ENCODE data around the gene MUC6. TPM values are rescaled to one million over a fixed set of nuclear protein-coding genes. Genes with fewer than 3 reads are reported as not detected.

MUC6 gene
- total RNA-seq, 4 donors from 2014 or later, result not detected

GRCh38 chr11:1052133-1053011 lies 15.9 kb upstream of the MUC6 start:
- Histone ChIP-seq H3K36me3 (no peaks in the 10 kb centered on the region), H3K9me3 (no peaks in the 10 kb centered on the region), H3K27me3 (peaks cover 26 to 41% (median 26%) of the 10 kb centered on the region in 3 donors), H3K4me1 (no peaks in the 10 kb centered on the region), H3K27ac (no peak overlapping the region), H3K4me3 (no peak overlapping the region)
- no peak for TF ChIP-seq POLR2A (IDR thresholded peaks at IDR 0.05)
- TF ChIP-seq, protein P1, sequence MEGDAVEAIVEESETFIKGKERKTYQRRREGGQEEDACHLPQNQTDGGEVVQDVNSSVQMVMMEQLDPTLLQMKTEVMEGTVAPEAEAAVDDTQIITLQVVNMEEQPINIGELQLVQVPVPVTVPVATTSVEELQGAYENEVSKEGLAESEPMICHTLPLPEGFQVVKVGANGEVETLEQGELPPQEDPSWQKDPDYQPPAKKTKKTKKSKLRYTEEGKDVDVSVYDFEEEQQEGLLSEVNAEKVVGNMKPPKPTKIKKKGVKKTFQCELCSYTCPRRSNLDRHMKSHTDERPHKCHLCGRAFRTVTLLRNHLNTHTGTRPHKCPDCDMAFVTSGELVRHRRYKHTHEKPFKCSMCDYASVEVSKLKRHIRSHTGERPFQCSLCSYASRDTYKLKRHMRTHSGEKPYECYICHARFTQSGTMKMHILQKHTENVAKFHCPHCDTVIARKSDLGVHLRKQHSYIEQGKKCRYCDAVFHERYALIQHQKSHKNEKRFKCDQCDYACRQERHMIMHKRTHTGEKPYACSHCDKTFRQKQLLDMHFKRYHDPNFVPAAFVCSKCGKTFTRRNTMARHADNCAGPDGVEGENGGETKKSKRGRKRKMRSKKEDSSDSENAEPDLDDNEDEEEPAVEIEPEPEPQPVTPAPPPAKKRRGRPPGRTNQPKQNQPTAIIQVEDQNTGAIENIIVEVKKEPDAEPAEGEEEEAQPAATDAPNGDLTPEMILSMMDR (IDR thresholded peaks at IDR 0.05 in 4 of 5, conservative IDR thresholded peaks at IDR 0.05 in 1 of 5), result no peak
- DNase-seq (peak in 1 of 2 donors; percentile 7), ATAC-seq (no peak)
- in situ Hi-C loops (cut with MboI; ENCODE audit: low sequenced_read_pairs in 4 of 4), result no loop called here
- intact Hi-C loops (cut with DNase I; ENCODE audit: low total_unique reads), result no loop called here

DNA sequence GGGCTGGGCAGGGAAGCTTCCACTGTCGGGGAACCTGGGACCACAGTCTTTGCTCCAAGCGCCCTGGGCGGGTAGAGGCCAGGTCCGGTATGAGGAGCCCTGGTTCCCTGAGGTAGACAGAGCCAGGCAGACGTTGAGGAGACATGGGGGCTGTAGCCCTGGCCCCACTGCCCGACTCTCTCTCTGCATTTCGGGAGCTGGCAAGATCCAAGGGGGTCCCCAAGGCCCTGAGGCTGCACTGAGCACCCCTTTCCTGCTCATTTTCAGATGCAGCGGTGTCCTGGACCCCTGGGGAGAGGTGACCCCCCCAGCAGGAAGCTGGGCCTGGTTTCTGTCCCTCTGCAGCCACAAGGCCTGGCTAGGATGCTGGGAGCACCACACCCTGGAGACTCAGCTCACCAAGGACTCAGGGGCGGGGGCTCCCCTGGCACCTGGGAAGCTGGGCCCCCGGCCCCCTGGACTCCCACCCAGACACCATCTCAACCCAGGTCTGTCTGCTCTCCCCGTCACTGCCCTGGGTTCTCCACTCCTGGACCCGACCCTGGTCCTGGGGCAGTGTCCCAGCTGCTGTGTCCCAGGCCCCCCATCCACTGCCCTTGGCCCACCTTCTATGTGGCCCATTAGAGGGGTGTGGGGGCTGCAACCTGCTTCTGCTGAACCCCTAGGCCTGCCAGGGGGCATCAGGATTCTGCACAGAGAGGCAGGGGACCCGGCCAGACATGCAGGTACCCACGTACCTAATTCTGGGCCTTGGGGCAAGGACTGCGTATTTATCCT lies 15.0 kb upstream of the MUC6 start:
- in situ Hi-C loops (cut with MboI; ENCODE audit: low sequenced_read_pairs in 4 of 4), result no loop called here
- peaks cover 26 to 43% (median 29%) of the 10 kb centered on the region in 3 donors for H3K27me3 ChIP-seq

GRCh38 chr11:1050581-1051355 lies 14.2 kb upstream of the MUC6 start:
- Histone ChIP-seq H3K27ac (no peak overlapping the region), H3K4me1 (no peaks in the 10 kb centered on the region), H3K9me3 (no peaks in the 10 kb centered on the region), H3K4me3 (no peak overlapping the region), H3K27me3 (peaks cover 26 to 43% (median 29%) of the 10 kb centered on the region in 3 donors), H3K36me3 (no peaks in the 10 kb centered on the region)
- no peak for TF ChIP-seq POLR2A (IDR thresholded peaks at IDR 0.05)
- TF ChIP-seq, protein P1 (IDR thresholded peaks at IDR 0.05 in 4 of 5, conservative IDR thresholded peaks at IDR 0.05 in 1 of 5), result peak; percentile 80 to 90 (median 88)
- intact Hi-C loops (cut with DNase I; ENCODE audit: low total_unique reads), result loop anchor here (1.0 to 2.0 kb wide), 2 partner anchors 124 to 202 kb away; no protein-coding TSS in a partner anchor
- peak; percentile 17 to 41 for DNase-seq
- ATAC-seq, result peak; percentile 77 to 89
- in situ Hi-C loops (cut with MboI; ENCODE audit: low sequenced_read_pairs in 4 of 4), result no loop called here

More for the DNA sequence above, 15.0 kb upstream of the MUC6 start:
- no peak for TF ChIP-seq POLR2A (IDR thresholded peaks at IDR 0.05)
- TF ChIP-seq, protein P1 (IDR thresholded peaks at IDR 0.05 in 4 of 5, conservative IDR thresholded peaks at IDR 0.05 in 1 of 5), result peak in 2 of 5 experiments; percentile 5 to 18
- H3K9me3 ChIP-seq, result no peaks in the 10 kb centered on the region
- intact Hi-C loops (cut with DNase I; ENCODE audit: low total_unique reads), result loop anchor here (1.0 to 2.0 kb wide), 2 partner anchors 125 to 203 kb away; no protein-coding TSS in a partner anchor
- H3K36me3 ChIP-seq, result no peaks in the 10 kb centered on the region
- no peak overlapping the region for H3K27ac ChIP-seq
- H3K4me1 ChIP-seq, result no peaks in the 10 kb centered on the region
- no peak overlapping the region for H3K4me3 ChIP-seq
- peak in 1 of 2 donors; percentile 8 for DNase-seq
- no peak for ATAC-seq

DNA sequence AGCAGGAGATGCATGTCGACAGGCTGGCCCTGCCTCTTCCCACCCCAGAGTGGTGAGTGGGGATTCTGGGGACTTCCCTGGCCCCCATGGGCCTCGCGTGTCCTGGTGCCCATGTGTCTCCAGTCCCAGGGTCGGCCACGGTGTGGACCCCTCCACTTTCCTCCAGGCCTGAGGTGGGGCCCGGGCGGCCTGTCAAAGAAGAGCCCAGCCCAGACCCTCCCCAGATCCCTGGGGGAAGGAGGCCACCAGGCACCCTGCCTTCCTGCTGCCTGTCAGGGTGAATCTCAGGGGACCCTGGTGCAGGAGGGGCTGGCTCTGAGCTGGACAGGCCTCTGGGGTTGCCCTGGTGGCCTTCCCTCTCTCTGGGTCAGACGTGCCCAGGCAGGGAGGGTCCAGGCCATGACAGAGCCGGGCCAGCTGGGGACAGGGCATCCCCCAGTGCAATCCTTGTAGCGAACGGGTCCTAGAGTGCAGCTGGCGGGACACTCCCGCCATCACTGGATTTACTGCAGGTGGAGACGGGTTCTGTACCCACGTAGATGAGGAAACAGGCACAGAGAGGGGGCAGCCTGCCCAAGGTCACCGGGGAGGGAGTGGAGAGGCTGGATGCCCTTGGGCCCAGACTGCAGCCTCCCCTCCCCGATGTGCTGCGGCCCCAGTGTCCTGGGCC lies 13.5 kb upstream of the MUC6 start:
- TF ChIP-seq POLR2A (IDR thresholded peaks at IDR 0.05), result no peak
- TF ChIP-seq, protein P1 (IDR thresholded peaks at IDR 0.05 in 4 of 5, conservative IDR thresholded peaks at IDR 0.05 in 1 of 5), result no peak
- ATAC-seq (no peak), DNase-seq (peak in 1 of 2 donors; percentile 12)
- in situ Hi-C loops (cut with MboI; ENCODE audit: low sequenced_read_pairs in 4 of 4), result no loop called here
- no peaks in the 10 kb centered on the region for H3K36me3 ChIP-seq
- no peaks in the 10 kb centered on the region for H3K4me1 ChIP-seq
- H3K9me3 ChIP-seq, result no peaks in the 10 kb centered on the region
- H3K27me3 ChIP-seq, result peaks cover 22 to 43% (median 29%) of the 10 kb centered on the region in 3 donors
- no peak overlapping the region for H3K4me3 ChIP-seq
- H3K27ac ChIP-seq, result no peak overlapping the region
- intact Hi-C loops (cut with DNase I; ENCODE audit: low total_unique reads), result loop anchor here (2.0 kb wide), 1 partner anchor 123 kb away; no protein-coding TSS in a partner anchor
